Adrenal gland (tissue), 5 donors: Measurements from ENCODE around the gene NARS2.
A peak's percentile ranks its signal among the peaks of the same experiment; 100 is the strongest.

Experiments used
- CTCF ChIP-seq, 6 experiments: fragments of 450-650 bp in 4 of 6; fragments of 200-600 bp in 2 of 6; sonication (generic) in 1 of 6; IDR thresholded peaks; 1 replicate in 5 of 6; 2 replicates in 1 of 6; pipeline versions ENCODE4 v1.5.1 to v1.8.0; 2016 to 2021; ENCODE audit warnings: antibody characterized with exemption in 6 of 6, mild to moderate bottlenecking in 2 of 6, moderate library complexity in 1 of 6
- POLR2A ChIP-seq, 2 donors: fragments of 450-650 bp; IDR thresholded peaks; one replicate each; pipeline ENCODE4 v1.6.1; 2017; ENCODE audit warnings: antibody characterized with exemption in 2 of 2, mild to moderate bottlenecking in 2 of 2, moderate library complexity in 1 of 2
- donor health status: DM: no; HTN: no; CAD: no.

- TF ChIP-seq POLR2A (IDR thresholded peaks at IDR 0.05) (peak in 1 of 2 donors; percentile 36), CTCF (IDR thresholded peaks at IDR 0.05) (no peak)
These were observed 155.3 kb downstream of the NARS2 start for GRCh38 chr11:78419327-78419726.
